Stimulated activated CD4-positive, alpha-beta T cell treated with anti-CD3 and anti-CD28 coated beads, TNF-alpha, amount 100 ng/mL, for 1 hour (primary cell): Measurements from ENCODE around the gene BABAM2.

Experiments
- DNase-seq, 3 donors: peaks; one replicate each; pipeline ENCODE4 v3.0.0-alpha.2; 2020; ENCODE audit warnings: low read depth in 3 of 3, low spot score in 1 of 3

Gene BABAM2

DNA sequence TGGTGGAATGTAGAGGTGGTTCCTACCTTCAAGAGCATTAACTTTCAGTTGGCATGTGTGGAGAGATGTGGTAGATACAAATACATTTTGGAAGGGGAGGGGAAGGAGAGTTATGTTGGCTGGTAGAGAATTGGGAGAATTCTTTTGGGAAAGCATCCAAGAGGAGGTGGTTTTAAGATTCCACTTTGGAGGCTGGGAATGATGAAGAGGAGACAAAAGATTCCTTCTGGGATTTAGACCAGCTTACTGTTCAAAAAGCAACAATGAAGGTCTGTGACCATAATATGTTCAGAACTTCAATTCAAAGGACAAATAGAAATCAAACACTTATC lies 381.4 kb downstream of the BABAM2 start:
- DNase-seq: no peak

DNA sequence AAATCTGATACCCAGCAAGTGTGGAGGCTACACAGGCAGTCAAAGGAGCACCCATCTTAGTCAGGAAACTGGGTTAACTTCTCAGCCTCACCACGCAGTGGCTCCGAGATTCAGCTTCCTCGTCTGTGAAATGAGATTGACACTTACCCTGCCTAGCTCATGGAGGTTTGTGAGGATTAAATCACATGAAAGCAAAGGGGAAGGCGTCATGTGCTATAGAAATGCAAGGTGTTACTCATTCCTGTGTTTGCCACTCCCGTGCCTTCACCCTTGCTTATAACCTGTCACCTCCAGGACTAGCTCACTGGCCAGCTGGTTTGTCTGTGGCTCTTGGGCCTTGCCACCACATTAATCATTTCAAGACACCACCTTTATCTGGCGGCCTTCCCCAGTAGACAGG lies 383.2 kb downstream of the BABAM2 start:
- DNase-seq: no peak

DNA sequence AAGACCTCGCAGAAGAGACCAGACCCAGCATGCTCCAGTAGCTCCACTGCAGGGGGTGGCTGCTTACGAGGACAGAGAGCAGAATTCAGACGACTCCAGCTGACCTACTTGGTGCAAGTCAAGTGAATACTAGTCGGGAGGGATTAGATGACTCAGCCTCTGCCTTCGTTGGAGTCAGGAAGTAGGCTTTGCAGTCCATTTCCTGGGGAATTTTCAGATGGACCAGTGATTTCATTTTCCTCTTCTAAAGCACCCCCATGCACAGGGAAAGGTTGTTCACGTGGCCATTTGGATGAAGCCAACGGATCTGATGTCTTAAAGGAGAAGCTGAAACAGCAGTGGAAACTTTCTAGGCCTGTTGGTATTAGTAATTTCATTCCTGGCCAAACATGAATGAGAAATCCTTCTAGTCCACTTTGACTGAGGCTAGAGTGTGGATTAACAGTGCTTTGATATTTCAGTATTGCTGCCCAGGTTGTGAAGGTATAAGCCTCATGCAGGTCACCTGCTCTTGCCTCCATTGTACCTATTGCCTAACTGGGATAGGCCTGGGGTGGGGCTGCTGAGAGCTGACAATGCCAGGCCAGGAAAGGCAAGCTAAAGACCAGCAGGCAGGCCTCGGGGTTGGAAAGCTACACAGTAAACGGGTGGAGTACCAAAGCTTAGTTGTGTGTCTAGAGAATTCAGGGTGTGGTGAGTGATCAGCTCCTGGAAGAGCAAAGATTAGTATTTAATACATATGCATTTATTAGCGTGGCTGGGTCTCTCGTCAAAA lies 384.6 kb downstream of the BABAM2 start:
- no peak for DNase-seq

DNA sequence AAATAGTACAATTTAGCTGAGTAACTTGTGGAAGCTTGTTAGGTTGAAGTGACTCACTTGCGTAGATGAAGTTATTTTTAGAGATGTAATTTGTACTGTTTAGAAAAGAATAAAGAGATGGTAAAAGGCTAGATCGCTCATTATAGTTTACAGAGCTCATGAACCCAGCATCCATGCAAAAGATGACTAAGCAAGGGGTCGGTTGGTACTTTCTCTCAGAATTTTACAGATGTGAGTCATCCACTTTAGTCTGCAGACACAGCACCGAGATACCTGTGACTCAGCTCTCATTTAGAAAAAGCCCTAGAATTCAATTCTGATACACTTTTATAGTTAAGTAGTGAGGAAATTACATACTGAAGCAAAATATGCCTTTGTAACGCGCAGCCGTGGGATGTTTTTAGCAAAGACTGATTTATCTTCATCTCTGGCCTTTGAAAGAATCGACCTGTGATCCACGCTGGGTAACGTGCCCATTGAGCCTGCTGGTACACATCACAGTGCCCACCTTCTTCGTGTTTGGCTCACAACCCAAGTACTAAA lies 385.6 kb downstream of the BABAM2 start:
- DNase-seq: peak in 1 of 3 donors; percentile 9

DNA sequence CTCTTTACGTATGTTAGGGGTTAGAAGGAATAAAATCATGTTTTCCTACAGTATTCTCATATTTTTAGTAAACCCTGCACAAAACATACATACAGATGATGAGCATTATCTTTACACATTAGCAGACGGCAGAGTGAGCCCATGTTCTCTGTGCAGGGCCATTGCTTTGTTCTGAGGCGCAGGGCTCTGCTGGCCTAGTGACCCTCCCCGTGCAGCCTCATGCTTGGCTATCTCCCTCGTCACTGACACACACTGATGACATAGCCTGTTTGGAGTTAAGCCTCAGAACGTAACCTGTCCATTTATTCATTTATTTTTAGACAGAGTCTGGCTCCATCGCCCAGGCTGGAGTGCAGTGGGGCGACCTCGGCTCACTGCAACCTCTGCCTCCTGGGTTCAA lies 386.3 kb downstream of the BABAM2 start:
- no peak for DNase-seq

DNA sequence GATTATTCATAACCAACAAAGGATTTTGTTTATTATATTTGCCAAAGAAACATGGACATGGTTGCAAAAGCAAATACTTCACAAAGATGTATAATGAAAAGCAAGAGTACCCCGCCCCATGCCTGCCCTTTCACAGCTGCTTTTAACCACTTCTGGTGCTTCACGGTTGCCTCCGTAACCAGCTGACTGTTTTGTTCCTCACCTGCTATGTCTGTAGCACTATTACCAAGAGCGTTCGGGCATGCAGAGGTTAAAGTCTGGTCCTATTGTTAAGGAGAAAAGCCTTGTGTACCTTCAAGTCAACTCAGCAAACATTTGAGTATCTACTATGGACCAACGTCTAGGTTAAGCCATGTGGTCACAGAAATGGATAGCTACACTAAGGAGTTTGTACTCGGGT lies 386.9 kb downstream of the BABAM2 start:
- no peak for DNase-seq

DNA sequence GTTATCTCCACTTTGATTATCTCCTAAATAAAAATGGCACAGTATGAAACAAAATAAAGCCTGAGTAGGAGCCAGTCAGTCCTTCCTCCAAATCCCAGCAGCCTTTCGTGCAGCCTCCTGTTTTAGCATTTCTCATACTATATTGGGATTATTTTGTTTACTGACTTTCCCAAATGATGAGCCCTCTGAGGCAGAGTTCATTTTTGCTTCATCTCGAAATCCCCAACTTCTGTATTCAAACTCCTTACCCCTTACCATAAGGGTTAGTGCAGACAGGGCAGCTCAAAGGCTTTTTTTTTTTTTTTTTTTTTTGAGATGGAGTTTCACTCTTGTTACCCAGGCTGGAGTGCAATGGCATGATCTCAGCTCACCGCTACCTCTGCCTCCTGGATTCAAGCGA lies 388.8 kb downstream of the BABAM2 start:
- no peak for DNase-seq

DNA sequence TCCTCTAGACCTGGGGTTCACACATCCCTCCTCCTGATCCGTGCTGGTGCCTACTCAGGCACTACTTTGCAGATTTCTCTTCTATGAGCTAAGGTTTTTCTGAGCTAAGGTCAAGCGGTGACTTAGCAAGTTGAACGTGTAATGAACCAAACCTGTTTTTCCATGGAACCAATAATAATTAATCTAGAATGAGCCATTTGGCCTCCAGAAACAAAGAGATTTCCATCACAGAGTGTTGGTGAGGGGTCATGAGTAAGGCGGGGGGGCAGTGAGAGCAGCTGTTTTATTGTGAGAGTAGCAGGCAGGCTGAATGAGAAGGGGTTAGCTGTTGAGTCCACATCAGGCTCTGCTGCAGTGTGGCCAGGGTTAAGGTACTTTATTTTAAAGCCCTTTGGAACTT lies 390.1 kb downstream of the BABAM2 start:
- no peak for DNase-seq

DNA sequence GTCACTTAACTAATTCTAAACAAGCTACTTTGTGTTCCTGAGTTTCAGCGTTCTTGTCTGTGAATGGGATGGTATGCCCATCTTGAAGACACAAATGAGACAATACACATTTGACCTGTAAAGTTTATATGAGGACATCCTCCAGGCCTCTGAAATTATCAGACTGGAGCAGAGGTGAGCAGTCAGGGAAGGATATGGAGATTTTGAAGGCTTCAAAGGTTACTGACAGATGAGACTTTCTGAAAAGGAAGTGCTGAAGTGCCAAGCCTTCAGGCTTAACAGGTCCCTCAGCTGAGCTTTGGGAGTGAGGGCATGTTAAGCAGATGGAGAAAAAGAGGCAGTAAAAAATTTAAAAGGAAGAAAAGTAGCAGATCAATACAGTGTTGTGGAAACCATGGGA lies 391.2 kb downstream of the BABAM2 start:
- DNase-seq: no peak

DNA sequence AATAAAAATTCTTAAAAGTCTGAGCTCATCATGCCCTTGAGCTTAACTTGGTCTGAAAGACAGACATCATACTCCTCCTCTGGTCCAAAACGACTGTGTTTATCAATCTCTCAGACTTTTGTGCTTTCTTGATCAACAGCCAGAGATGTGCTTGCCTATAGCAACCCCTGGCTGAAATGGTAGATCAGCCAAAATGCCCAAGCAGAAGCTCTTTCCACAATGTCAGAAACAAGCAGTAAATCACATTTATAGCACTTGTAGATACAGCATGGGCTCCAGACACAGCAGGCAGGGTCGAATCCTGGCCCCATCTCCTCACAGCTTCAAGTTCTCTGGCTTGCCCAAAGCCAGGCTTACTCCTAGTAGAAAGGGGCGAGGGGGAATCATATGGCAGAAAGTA lies 391.7 kb downstream of the BABAM2 start:
- no peak for DNase-seq

DNA sequence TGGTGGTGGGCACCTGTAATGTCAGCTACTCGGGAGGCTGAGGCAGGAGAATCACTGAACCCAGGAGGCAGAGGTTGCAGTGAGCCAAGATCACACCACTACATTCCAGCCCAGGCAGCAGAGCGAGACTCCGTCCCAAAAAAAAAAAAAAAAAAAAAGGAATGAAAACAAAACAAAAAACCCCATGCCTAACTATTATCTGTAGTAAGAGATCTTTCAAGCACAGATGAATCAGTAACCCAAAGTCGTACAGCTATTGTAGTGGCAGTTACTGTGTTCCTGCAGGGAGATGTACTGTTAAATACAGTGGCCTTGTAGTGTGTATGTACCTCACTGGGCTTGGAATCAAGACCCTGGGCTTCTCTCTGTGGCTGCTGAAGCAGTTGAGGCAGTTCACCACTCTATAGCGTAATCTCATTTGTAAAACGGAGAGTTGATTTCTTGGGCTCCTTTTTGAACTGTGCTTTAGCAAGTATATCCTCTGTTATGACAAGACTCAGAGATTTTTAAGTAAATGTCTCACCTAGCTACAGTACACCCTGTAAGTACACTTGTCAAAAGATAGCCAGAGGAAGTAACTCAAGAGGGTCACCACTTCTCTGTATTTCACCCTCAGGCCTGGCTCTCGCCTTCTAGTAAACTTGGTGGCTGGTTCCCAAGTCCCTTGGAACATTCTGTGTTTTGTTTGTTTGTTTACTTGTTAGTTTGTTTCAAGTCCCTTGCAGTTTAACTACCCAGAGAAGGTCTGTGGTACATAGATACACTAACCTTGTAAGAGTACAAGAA lies 392.5 kb downstream of the BABAM2 start:
- DNase-seq: no peak

DNA sequence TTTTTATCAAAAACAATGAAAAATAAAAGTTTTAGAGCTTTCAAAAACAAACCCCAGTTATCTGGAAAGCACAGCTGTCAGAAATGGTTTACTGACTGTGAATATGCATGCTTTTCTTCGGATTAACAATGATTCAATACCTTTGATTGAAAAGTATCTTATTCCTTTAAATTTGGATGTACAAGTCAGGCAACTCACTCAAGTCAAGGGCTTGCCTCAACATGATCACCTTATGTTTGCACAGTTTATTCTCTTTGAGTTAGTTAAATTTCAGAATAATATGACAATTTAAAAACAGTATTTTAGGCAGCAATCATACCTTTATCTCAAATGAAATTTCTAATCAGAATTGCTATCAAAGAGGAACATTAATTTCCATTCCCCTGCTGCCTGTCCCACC lies 393.3 kb downstream of the BABAM2 start:
- DNase-seq: no peak

DNA sequence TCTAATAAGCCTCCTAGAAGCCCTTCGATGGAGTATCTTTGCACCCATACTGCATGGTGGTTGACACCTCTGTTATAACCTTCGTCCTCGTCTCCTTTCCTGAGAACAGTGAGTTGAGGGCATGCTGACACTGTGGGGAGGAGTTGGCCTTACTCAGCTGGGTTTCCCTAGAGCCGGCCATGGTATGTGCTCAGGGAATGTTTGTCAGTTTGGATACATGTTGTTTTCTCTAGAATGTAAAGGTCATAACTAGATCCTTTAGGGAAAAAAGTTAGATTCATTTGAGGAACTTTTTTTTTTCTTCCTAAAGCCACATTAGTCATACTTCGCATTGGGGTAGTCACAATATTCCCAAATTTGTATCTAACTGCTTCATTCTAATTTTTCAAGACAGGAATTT lies 396.1 kb downstream of the BABAM2 start:
- DNase-seq: no peak

DNA sequence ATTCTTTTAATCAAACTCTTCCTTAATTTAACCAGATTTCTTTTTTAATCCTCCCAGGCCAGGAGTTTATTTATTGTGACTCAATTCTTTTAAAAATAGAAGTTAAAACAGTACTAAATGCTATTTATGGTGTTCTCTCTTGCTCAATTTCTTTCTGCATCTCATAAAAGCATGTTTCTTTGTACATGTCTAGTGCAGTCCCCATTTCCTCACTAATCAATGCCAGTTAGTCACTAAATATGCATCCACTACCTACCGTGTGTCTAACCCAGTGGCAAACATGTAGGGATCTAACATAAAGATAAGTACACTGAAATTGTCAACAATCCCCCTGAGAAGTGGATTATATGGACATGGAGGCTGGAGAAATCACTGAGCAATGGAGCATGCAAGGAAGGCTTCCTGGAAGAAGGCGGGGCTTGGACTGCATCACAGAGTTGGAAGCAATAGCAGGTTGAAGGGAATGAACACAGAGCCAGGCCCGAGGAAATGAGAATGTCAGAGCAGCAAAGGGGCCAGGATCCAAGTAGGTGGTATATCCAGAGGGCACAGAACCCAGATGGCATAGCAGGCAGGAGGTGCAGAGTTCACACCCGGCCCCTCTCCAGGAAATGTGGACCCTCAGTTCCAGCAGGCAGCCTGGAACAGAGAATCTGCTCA lies 396.9 kb downstream of the BABAM2 start:
- no peak for DNase-seq

DNA sequence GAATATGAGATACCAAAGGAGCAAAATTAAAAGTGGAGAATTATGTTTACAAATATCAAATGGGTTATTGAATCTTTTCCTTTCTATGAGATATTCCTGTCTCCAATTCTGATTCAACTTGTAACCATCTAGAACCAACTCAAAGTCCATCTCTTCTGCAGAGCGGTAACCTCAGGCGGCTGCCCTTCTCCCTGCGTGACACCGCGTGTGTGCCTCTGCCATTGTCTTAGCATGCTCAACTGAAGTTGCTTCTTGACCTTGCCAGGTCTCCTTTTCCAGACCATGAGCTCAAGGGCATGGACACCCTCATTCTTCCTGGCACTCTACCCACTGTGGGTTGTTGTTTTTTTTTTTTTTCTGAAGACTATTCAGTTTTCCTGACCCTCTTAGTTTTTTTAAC lies 398.1 kb downstream of the BABAM2 start:
- DNase-seq: no peak

DNA sequence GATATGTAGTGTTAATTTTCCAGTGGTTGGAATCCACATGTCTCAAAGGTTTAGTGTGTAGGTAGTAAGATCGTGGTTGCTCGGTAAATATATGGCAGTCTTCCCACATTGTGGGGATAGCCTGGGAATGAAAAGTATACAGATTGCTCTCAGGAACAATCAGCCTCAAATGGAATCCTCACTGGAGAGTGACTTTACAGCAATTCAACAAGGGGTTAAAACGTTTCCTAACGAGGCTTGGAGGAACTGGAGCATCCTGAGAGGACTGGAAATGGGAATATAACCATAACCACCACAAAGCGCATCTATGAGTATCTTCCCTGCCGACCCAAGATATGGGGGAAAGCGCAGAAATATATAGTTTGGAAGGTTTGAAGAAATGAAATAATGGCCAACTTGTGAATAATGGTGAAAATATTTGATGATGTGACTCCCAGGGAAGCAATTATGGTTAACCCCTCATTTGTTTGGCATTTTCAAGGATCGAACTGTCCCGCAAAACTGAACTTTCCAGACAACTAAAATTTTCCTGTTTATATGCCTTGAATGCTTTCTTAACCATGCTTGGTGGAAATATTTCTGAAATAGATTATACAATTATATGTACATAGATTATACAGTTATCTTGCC lies 401.4 kb downstream of the BABAM2 start:
- no peak for DNase-seq

DNA sequence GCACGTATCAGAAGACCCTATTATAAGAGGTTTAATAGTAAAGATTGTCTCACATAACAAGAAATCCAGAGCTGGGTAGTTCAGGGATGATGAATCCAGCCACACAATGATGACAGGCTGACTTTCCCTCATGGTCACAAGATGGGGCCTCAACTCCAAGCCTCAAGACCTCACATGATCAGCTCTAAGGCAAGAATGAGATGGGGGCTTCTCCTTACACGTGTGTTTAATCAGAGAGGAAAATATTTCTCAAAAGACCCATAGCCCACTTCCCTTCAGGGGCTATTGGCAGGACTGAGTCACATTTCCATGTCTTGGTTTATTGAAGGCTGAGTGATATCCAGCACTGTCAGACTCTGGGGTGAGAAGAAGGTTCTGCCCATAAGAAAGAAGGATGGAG lies 402.0 kb downstream of the BABAM2 start:
- no peak for DNase-seq

DNA sequence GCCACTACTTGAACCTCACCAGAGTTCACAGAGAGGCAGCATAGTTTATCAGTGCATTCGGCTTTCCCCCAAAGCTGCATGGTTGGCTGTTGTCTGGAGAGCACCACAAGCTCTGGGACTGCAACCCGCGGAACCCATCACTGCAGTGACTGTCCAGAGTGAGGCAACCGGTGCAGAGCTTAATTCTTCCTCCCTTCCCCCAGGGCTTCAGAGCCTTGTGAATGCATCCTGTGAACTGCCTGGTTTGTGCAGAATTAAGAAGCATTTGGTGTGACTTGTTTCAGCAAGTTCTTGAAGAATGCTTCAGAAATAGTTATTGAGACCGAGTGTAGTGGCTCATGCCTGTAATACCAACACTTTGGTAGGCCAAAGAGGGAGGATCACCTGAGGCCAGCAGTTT lies 402.9 kb downstream of the BABAM2 start:
- DNase-seq: no peak

DNA sequence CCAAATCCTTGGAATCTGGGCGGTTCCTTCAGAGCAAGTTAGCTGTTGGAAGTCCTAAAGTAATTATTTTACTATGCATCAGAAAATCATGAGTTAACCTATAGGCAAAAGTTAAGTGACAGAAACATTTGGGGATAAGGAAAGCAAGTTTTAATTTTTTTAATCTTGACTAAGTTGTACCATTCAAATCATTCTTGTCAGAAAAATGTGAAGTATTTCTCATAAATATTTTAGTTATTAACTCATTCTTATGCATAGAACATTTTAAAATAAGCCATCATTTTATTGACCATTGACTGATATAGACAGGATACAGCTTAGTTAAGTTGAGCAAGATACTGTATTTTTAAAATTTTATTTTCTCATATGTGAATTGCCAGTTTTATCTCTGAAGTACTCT lies 403.9 kb downstream of the BABAM2 start:
- DNase-seq: no peak

DNA sequence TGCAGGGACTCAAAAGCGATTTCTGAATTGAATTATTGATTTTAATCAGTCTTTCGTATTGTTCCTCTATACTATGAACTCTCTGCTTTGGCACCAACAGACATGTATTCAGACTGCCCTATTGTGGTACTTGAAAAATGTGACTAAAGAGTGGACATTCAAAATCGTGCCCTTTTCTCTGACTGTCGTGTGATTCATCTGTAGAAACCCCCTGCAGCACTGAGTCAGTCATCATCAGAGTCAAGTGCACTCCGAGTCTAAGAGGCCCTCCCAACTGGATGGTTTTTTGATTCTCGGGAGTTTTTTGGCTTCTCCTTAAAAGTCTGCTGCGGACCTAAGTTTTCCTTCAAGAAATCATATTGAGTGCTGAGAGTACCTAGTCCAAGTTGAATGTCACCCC lies 405.7 kb downstream of the BABAM2 start:
- DNase-seq: no peak

DNA sequence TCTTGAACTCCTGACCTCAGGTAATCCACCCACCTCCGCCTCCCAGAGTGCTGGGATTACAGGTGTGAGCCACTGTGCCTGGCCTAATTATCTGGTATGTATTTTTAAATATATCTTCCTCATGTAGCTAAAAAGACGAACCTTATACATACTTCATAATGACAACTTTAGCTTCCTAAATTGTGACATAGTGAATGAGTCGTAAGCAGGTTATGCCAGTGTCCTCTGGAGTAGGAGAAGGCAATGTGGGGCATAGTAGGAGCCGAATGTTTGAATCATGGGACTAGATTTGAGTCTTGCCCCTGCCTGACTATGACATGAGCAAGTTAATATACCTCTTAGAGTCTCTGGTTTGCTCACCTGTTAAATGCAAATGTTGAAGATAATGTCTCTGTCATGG lies 406.4 kb downstream of the BABAM2 start:
- no peak for DNase-seq

DNA sequence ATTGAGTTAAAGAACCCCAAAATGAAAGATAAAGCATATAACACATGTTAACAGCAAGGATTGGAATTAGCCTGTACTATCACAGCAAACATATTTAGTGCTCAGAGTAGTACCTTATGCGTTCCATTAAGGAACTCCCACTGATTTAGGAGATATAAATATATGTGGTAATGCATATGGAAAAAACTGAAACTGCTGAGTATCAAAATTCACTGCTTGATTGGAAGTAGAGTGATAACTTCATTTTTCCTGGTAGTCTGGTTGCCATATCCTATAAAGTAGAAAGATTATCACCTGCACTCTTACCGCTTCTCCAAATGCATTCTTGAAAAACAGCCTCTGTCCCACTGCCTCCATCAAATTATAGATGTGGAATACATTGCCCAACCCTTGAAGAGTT lies 407.0 kb downstream of the BABAM2 start:
- DNase-seq: no peak
